Prostate gland (tissue), 2 donors: ENCODE data around the gene STOM. TPM values are rescaled to one million over a fixed set of nuclear protein-coding genes. Genes with fewer than 3 reads are reported as not detected.

ENCODE experiments used
- DNase-seq: peaks from one replicate; pipeline ENCODE4 v3.0.0-alpha.2; 2019; ENCODE audit warnings: low spot score
- H3K27ac ChIP-seq, 2 donors: fragments of 200-600 bp; sonication (generic); 2 replicates each; pipeline ENCODE4 v1.5.1; 2017 to 2019
- H3K27me3 ChIP-seq: fragments of 200-600 bp; sonication (generic); replicated peaks from 2 replicates; pipeline ENCODE4 v1.5.1; 2019; ENCODE audit not compliant: insufficient read depth
- H3K36me3 ChIP-seq, 2 donors: fragments of 200-600 bp; sonication (generic); 1 replicate in 1 of 2; 2 replicates in 1 of 2; pipeline versions ENCODE4 v1.5.1 to v1.8.1; 2017 to 2019
- H3K4me1 ChIP-seq: fragments of 200-600 bp; sonication (generic); replicated peaks from 2 replicates; pipeline ENCODE4 v1.5.1; 2019
- H3K4me3 ChIP-seq, 2 donors: fragments of 200-600 bp; sonication (generic); 2 replicates each; pipeline ENCODE4 v1.5.1; 2017 to 2019
- H3K9me3 ChIP-seq: fragments of 200-600 bp; sonication (generic); 2 replicates; pipeline ENCODE4 v1.5.1; 2017
- POLR2A ChIP-seq: fragments of 450-650 bp; IDR thresholded peaks from one replicate; pipeline ENCODE4 v1.6.1; 2016; ENCODE audit warnings: antibody characterized with exemption, mild to moderate bottlenecking
- POLR2AphosphoS5 ChIP-seq: sonication (generic); formaldehyde crosslinking; IDR thresholded peaks from one replicate; pipeline ENCODE4 v1.6.1; 2017; ENCODE audit warnings: antibody characterized with exemption
- WGBS: methylation state at CpG from one replicate; pipeline ENCODE4 v1.1.5; 2018; 5-methylcytosine and 5-hydroxymethylcytosine counted together
- intact Hi-C: fragments of 100-400 bp; cut with DNase I; formaldehyde crosslinking; loops from one replicate; pipeline ENCODE4 v1.14.2; 2022
- total RNA-seq, 2 donors: library from RNA; depleted of rRNA; stranded (reverse); fragments of >200 nt; gene quantifications; one replicate each; pipeline ENCODE4 v1.1.0, GENCODE V29; 2016
- TF ChIP-seq, protein P1 (sequence below), 4 experiments: fragments of 200-600 bp in 2 of 4; fragments of 450-650 bp in 2 of 4; sonication (generic) in 2 of 4; IDR thresholded peaks; 1 replicate in 3 of 4; 2 replicates in 1 of 4; pipeline ENCODE4 v1.5.1; 2016 to 2019; ENCODE audit warnings: antibody characterized with exemption in 4 of 4, mild to moderate bottlenecking in 2 of 4, moderate library complexity in 2 of 4

STOM gene
- total RNA-seq, 2 donors from 2014 or later = 64.3 to 85.1 TPM

DNA sequence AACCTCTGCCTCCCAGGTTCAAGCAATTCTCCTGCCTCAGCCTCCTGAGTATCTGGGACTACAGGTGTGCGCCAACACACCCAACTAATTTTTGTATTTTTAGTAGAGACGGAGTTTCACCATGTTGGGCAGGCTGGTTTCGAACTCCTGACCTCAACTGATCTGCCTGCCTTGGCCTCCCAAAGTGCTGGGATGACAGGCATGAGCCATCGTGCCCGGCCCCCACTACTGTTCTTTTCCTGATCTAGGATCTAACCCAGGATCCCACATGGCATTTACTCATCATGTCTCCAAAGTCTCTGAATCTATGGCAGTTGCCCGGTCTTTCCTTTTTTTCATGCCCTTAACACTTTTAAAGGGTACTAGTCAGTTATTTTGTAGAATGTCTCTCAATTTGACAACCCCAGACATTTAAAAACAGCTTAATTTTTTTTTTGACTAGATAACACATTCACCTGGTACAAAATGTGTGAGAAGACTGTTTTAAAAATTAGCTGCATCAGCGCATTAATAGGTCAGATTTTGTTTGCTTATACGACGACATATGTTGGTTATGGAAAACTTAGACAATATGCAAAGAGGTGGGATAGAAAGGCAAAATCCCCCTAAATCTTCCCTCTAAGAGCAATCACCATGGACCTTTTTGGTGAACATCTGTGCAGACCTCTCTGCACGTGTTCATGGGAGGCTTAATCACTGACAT, 46.5 kb downstream of the STOM start:
- H3K4me1 ChIP-seq = no peaks in the 10 kb centered on the region
- WGBS = 92% methylated on average over 10 of the region's 10 CpGs
- H3K9me3 ChIP-seq = no peaks in the 10 kb centered on the region
- H3K36me3 ChIP-seq = peaks cover 10% of the 10 kb centered on the region in 2 donors
- peak overlapping the region; percentile 87 to 94 for H3K27ac ChIP-seq
- no peaks in the 10 kb centered on the region for H3K27me3 ChIP-seq
- intact Hi-C loops = loop anchor here (2.0 to 5.0 kb wide), 3 partner anchors 36 to 74 kb away; partner anchors contain the start of gene STOM
- no peak for DNase-seq
- no peak overlapping the region for H3K4me3 ChIP-seq
- no peak for TF ChIP-seq POLR2AphosphoS5
- TF ChIP-seq, protein P1, sequence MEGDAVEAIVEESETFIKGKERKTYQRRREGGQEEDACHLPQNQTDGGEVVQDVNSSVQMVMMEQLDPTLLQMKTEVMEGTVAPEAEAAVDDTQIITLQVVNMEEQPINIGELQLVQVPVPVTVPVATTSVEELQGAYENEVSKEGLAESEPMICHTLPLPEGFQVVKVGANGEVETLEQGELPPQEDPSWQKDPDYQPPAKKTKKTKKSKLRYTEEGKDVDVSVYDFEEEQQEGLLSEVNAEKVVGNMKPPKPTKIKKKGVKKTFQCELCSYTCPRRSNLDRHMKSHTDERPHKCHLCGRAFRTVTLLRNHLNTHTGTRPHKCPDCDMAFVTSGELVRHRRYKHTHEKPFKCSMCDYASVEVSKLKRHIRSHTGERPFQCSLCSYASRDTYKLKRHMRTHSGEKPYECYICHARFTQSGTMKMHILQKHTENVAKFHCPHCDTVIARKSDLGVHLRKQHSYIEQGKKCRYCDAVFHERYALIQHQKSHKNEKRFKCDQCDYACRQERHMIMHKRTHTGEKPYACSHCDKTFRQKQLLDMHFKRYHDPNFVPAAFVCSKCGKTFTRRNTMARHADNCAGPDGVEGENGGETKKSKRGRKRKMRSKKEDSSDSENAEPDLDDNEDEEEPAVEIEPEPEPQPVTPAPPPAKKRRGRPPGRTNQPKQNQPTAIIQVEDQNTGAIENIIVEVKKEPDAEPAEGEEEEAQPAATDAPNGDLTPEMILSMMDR (IDR thresholded peaks at IDR 0.05) = no peak
- no peak for TF ChIP-seq POLR2A

DNA sequence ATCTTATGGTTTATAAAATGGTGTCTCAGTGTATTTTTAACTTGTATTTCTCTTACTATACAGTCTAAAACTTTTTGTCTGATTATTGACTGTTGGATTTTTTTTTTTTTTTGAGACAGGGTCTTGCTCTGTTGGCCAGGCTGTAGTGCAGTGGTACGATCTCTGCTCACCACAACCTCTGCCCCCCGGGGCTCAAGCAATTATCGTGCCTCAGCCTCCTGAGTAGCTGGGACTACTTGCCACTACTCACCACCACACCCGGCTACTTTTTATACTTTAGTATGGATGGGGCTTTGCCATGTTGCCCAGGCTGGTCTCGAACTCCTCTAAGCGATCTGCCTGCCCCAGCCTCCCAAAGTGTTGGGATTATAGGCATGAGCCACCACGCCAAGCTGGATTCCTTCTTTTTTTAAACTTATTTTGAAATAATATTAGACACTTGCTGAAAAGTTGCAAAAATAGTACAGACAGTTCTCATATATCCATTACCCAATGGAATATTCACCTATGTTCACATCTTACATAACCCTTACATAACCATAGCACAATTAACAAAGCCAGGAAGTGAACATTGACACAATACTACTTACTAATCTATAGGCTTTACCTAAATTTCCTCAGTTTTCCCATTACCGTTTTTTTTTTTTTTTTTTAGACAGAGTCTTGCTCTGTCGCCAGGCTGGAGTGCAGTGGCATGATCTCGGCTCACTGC, 47.2 kb downstream of the STOM start:
- Histone ChIP-seq H3K27ac (peak overlapping the region; percentile 87 to 94), H3K36me3 (peaks cover 9 to 10% of the 10 kb centered on the region in 2 donors), H3K4me3 (no peak overlapping the region), H3K27me3 (no peaks in the 10 kb centered on the region), H3K4me1 (no peaks in the 10 kb centered on the region), H3K9me3 (no peaks in the 10 kb centered on the region)
- 88% methylated on average over 10 of the region's 10 CpGs for WGBS
- no peak for DNase-seq
- intact Hi-C loops = loop anchor here (5.0 kb wide), 2 partner anchors 36 to 74 kb away; no protein-coding TSS in a partner anchor
- TF ChIP-seq POLR2A = no peak
- no peak for TF ChIP-seq POLR2AphosphoS5

DNA sequence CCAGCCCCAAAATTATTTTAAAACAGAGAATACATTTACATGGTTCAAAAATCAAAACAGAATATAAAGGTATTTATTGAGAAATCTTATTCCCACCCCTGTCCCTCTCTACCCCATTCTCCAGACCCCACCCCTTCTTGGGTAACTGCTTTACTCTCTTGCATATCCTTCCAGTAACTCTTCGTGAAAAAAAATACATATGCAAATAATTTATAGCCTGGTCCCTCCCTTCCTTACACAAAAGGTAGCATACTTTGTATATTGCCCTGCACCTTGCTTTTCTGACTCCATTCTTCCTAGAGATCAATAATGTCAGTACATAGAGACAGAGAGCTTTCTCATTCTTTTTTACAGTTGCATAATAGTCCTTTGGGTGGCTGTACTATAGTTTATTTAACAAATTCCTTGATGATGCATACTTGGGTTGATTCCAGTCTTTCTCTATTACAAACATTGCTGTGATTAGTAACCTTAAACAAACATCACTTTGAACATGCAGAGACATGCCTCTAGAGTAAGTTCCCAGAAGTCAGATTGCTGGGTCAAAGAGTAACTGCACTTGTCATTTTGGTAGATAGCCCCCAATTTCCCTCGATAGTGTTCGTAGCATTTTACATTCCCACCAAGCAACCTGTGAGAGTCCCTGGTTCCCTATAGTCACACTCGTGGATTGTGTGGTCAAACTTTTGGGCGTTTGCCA, 47.9 kb downstream of the STOM start:
- peak; percentile 80 for TF ChIP-seq POLR2AphosphoS5
- no peak for TF ChIP-seq POLR2A
- no peaks in the 10 kb centered on the region for H3K4me1 ChIP-seq
- intact Hi-C loops = loop anchor here (5.0 kb wide), 2 partner anchors 35 to 75 kb away; no protein-coding TSS in a partner anchor
- no peak for DNase-seq
- no peaks in the 10 kb centered on the region for H3K27me3 ChIP-seq
- WGBS = 62% methylated on average over 5 of the region's 5 CpGs
- H3K27ac ChIP-seq = peak overlapping the region; percentile 87 to 94
- peaks cover 9 to 10% of the 10 kb centered on the region in 2 donors for H3K36me3 ChIP-seq
- H3K9me3 ChIP-seq = no peaks in the 10 kb centered on the region
- H3K4me3 ChIP-seq = no peak overlapping the region

GRCh38 chr9:121321016-121321503, 49.0 kb downstream of the STOM start:
- Histone ChIP-seq H3K27ac (peak overlapping the region; percentile 56 to 94), H3K36me3 (peaks cover 5 to 9% of the 10 kb centered on the region in 2 donors), H3K27me3 (no peaks in the 10 kb centered on the region), H3K9me3 (no peaks in the 10 kb centered on the region), H3K4me3 (no peak overlapping the region), H3K4me1 (no peaks in the 10 kb centered on the region)
- 96% methylated on average over 10 of the region's 10 CpGs for WGBS
- DNase-seq = no peak
- intact Hi-C loops = loop anchor here (5.0 kb wide), 2 partner anchors 34 to 76 kb away; no protein-coding TSS in a partner anchor
- TF ChIP-seq POLR2A (no peak), POLR2AphosphoS5 (no peak)
- TF ChIP-seq, protein P1 (IDR thresholded peaks at IDR 0.05) = no peak

- no peak for TF ChIP-seq POLR2AphosphoS5
- TF ChIP-seq POLR2A = no peak
- TF ChIP-seq, protein P1 (IDR thresholded peaks at IDR 0.05) = no peak
- no peaks in the 10 kb centered on the region for H3K4me1 ChIP-seq
- DNase-seq = no peak
- H3K4me3 ChIP-seq = no peak overlapping the region
- peaks cover 4 to 5% of the 10 kb centered on the region in 2 donors for H3K36me3 ChIP-seq
- intact Hi-C loops = loop anchor here (5.0 kb wide), 2 partner anchors 42 to 107 kb away; no protein-coding TSS in a partner anchor
- H3K27ac ChIP-seq = peak overlapping the region; percentile 56 to 94
- no peaks in the 10 kb centered on the region for H3K27me3 ChIP-seq
- WGBS = 86% methylated on average over 5 of the region's 5 CpGs
- no peaks in the 10 kb centered on the region for H3K9me3 ChIP-seq
These were observed 50.7 kb downstream of the STOM start for GRCh38 chr9:121319383-121319780.
